Measurements from ENCODE around the gene PHLPP1. TPM values are rescaled to one million over a fixed set of nuclear protein-coding genes. Genes with fewer than 3 reads are reported as not detected.

The PHLPP1 gene
- total RNA-seq, 1 donor from 2014 or later: 13.3 TPM

- Histone ChIP-seq H3K27me3 (ENCODE audit: insufficient read depth, low read length) (no peaks in the 10 kb centered on the region), H3K4me1 (ENCODE audit: insufficient read depth, low read length) (no peaks in the 10 kb centered on the region), H3K4me2 (ENCODE audit: low read length) (no peak overlapping the region), H3K9ac (ENCODE audit: low read length) (no peak overlapping the region), H3K27ac (ENCODE audit: low read depth, low read length) (no peak overlapping the region), H3K79me2 (ENCODE audit: insufficient read depth, low read length) (no peaks in the 10 kb centered on the region), H3K9me3 (ENCODE audit: insufficient read depth, low read depth, low read length) (no peaks in the 10 kb centered on the region), H2AFZ (ENCODE audit: low read depth, low read length) (no peak overlapping the region), H4K20me1 (ENCODE audit: insufficient read depth, low read length) (no peaks in the 10 kb centered on the region), H3K36me3 (ENCODE audit: insufficient read depth, low read length) (no peaks in the 10 kb centered on the region), H3K4me3 (ENCODE audit: insufficient read depth, low read depth, low read length) (no peak overlapping the region)
- peaks cover 4% of the 10 kb centered on the region for H3K36me3 Mint-ChIP-seq (ENCODE audit: low read depth, unreplicated experiment)
- no peaks in the 10 kb centered on the region for H3K4me1 Mint-ChIP-seq (ENCODE audit: low read depth, unreplicated experiment)
- no peak for DNase-seq (ENCODE audit: low read depth)
- H3K27ac Mint-ChIP-seq (ENCODE audit: unreplicated experiment): no peak overlapping the region
- TF ChIP-seq EZH2 (IDR thresholded peaks at IDR 0.05; ENCODE audit: insufficient read depth, low read length) (no peak), CTCF (IDR thresholded peaks at IDR 0.05; ENCODE audit: insufficient read depth, low read depth, low read length) (no peak)
- H3K4me3 Mint-ChIP-seq (ENCODE audit: unreplicated experiment): no peak overlapping the region
- H3K27me3 Mint-ChIP-seq (ENCODE audit: low read depth, unreplicated experiment): no peaks in the 10 kb centered on the region
- no peak for FAIRE-seq
- H3K9me3 Mint-ChIP-seq (ENCODE audit: unreplicated experiment): no peaks in the 10 kb centered on the region
Measured at GRCh38 chr18:62967089-62967488, 251.7 kb downstream of the PHLPP1 start.

- H4K20me1 ChIP-seq (ENCODE audit: insufficient read depth, low read length): no peaks in the 10 kb centered on the region
- no peaks in the 10 kb centered on the region for H3K79me2 ChIP-seq (ENCODE audit: insufficient read depth, low read length)
- DNase-seq (ENCODE audit: low read depth): no peak
- no peak overlapping the region for H3K9ac ChIP-seq (ENCODE audit: low read length)
- H2AFZ ChIP-seq (ENCODE audit: low read depth, low read length): no peak overlapping the region
- no peaks in the 10 kb centered on the region for H3K9me3 ChIP-seq (ENCODE audit: insufficient read depth, low read depth, low read length)
- H3K27me3 ChIP-seq (ENCODE audit: insufficient read depth, low read length): no peaks in the 10 kb centered on the region
- no peaks in the 10 kb centered on the region for H3K27me3 Mint-ChIP-seq (ENCODE audit: low read depth, unreplicated experiment)
- no peak for TF ChIP-seq CTCF (IDR thresholded peaks at IDR 0.05; ENCODE audit: insufficient read depth, low read depth, low read length)
- TF ChIP-seq EZH2 (IDR thresholded peaks at IDR 0.05; ENCODE audit: insufficient read depth, low read length): no peak
- H3K36me3 ChIP-seq (ENCODE audit: insufficient read depth, low read length): peaks cover 3% of the 10 kb centered on the region
- no peak overlapping the region for H3K4me2 ChIP-seq (ENCODE audit: low read length)
- no peaks in the 10 kb centered on the region for H3K9me3 Mint-ChIP-seq (ENCODE audit: unreplicated experiment)
- no peaks in the 10 kb centered on the region for H3K4me1 Mint-ChIP-seq (ENCODE audit: low read depth, unreplicated experiment)
- no peak overlapping the region for H3K4me3 Mint-ChIP-seq (ENCODE audit: unreplicated experiment)
- H3K4me3 ChIP-seq (ENCODE audit: insufficient read depth, low read depth, low read length): no peak overlapping the region
- H3K27ac ChIP-seq (ENCODE audit: low read depth, low read length): no peak overlapping the region
- no peaks in the 10 kb centered on the region for H3K4me1 ChIP-seq (ENCODE audit: insufficient read depth, low read length)
- peaks cover 17% of the 10 kb centered on the region for H3K36me3 Mint-ChIP-seq (ENCODE audit: low read depth, unreplicated experiment)
- no peak for FAIRE-seq
- H3K27ac Mint-ChIP-seq (ENCODE audit: unreplicated experiment): no peak overlapping the region
Measured at GRCh38 chr18:62973689-62974088, 258.3 kb downstream of the PHLPP1 start.

- Mint-ChIP-seq H3K9me3 (ENCODE audit: unreplicated experiment) (no peaks in the 10 kb centered on the region), H3K4me3 (ENCODE audit: unreplicated experiment) (no peak overlapping the region), H3K4me1 (ENCODE audit: low read depth, unreplicated experiment) (no peaks in the 10 kb centered on the region), H3K27me3 (ENCODE audit: low read depth, unreplicated experiment) (no peaks in the 10 kb centered on the region), H3K27ac (ENCODE audit: unreplicated experiment) (no peak overlapping the region), H3K36me3 (ENCODE audit: low read depth, unreplicated experiment) (peaks cover 19% of the 10 kb centered on the region)
- Histone ChIP-seq H3K9me3 (ENCODE audit: insufficient read depth, low read depth, low read length) (no peaks in the 10 kb centered on the region), H4K20me1 (ENCODE audit: insufficient read depth, low read length) (no peaks in the 10 kb centered on the region), H3K4me2 (ENCODE audit: low read length) (no peak overlapping the region), H3K4me3 (ENCODE audit: insufficient read depth, low read depth, low read length) (no peak overlapping the region), H3K27ac (ENCODE audit: low read depth, low read length) (no peak overlapping the region), H3K27me3 (ENCODE audit: insufficient read depth, low read length) (no peaks in the 10 kb centered on the region), H3K79me2 (ENCODE audit: insufficient read depth, low read length) (no peaks in the 10 kb centered on the region), H3K36me3 (ENCODE audit: insufficient read depth, low read length) (peaks cover 3% of the 10 kb centered on the region), H2AFZ (ENCODE audit: low read depth, low read length) (no peak overlapping the region), H3K4me1 (ENCODE audit: insufficient read depth, low read length) (peaks cover 6% of the 10 kb centered on the region), H3K9ac (ENCODE audit: low read length) (no peak overlapping the region)
- DNase-seq (ENCODE audit: low read depth) (no peak), FAIRE-seq (no peak)
- TF ChIP-seq EZH2 (IDR thresholded peaks at IDR 0.05; ENCODE audit: insufficient read depth, low read length) (no peak), CTCF (IDR thresholded peaks at IDR 0.05; ENCODE audit: insufficient read depth, low read depth, low read length) (no peak)
Measured at GRCh38 chr18:62974388-62974787, 259.0 kb downstream of the PHLPP1 start.

All from astrocyte (in vitro differentiated cells and primary cell).